ENCODE data around the gene TTC31. TPM values are rescaled to one million over a fixed set of nuclear protein-coding genes. Genes with fewer than 3 reads are reported as not detected.

The TTC31 gene
- total RNA-seq, 1 donor from 2014 or later: 26.1 TPM

DNA sequence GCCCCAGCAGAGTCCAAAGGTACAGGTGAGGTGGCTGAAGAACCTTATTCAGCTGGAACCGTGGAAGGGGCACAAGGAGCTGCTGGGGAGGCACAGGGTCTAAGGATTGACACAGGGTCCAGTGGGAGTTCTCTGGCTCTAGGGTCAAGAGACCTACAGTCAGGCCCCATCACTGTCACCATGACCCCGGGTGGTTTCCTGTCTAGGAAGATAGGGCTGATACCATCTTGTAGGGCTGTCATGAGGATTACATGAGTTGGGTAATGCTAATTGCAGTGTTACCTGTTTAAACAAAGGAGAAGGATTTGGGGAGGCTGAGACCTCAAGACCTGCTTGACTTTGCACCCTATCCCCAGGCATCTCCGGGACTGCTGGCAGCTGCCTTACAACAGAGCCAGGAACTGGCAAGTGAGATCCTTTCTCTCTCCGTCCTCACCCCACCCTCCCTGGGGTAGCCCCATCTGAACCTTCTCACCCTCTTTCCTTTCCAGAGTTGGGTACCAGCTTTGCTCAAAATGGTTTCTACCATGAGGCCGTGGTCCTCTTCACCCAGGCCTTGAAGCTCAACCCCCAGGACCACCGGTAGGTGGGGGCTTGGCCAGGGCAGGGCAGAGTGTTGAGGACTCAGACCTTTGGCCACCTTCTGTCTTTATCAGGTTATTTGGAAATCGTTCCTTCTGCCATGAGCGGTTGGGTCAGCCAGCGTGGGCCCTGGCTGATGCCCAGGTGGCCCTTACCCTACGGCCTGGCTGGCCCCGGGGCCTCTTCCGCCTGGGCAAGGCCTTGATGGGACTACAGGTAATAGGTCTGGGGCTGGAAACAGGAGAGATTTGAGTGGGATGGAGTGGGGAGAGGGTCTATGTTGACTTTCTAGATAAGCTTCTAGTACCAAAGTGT, 9.0 kb downstream of the TTC31 start:
- Mint-ChIP-seq H3K9me3 (no peaks in the 10 kb centered on the region), H3K27me3 (ENCODE audit: low read depth) (peaks cover 11% of the 10 kb centered on the region), H3K36me3 (peaks cover 27% of the 10 kb centered on the region), H3K4me3 (no peak overlapping the region), H3K4me1 (no peaks in the 10 kb centered on the region), H3K27ac (no peak overlapping the region)
- TF ChIP-seq CTCF (IDR thresholded peaks at IDR 0.05; ENCODE audit: unreplicated experiment): no peak
- no peak for DNase-seq (ENCODE audit: low spot score in 2 of 2, unreplicated experiment in 2 of 2)

GRCh38 chr2:74493546-74493945, 10.7 kb downstream of the TTC31 start:
- Mint-ChIP-seq H3K27me3 (ENCODE audit: low read depth) (peaks cover 27% of the 10 kb centered on the region), H3K4me3 (no peak overlapping the region), H3K36me3 (peaks cover 27% of the 10 kb centered on the region), H3K4me1 (peaks cover 10% of the 10 kb centered on the region), H3K9me3 (no peaks in the 10 kb centered on the region), H3K27ac (no peak overlapping the region)
- TF ChIP-seq CTCF (IDR thresholded peaks at IDR 0.05; ENCODE audit: unreplicated experiment): no peak
- DNase-seq (ENCODE audit: low spot score in 2 of 2, unreplicated experiment in 2 of 2): no peak

DNA sequence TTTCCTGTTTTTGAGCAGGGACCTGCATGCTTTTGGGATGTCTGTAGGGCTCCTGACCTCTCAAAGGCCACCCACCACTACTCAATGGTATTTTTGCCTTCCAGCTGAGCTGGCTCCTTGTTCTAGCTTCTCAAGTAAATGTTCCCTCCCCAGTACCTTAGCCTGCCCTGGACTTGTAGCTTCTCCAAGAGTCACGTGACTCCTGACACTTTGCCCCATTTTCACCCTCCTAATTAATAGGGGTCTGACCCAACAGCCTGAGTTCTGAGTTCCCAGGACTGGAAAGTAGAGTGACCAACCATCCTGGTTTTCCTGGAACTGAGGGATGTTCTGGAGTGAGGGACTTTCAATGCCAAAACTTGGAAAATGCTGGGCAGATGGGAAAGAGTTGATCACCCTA, 12.6 kb downstream of the TTC31 start:
- H3K27ac Mint-ChIP-seq: no peak overlapping the region
- peaks cover 21% of the 10 kb centered on the region for H3K4me1 Mint-ChIP-seq
- no peaks in the 10 kb centered on the region for H3K9me3 Mint-ChIP-seq
- no peak overlapping the region for H3K4me3 Mint-ChIP-seq
- no peak for TF ChIP-seq CTCF (IDR thresholded peaks at IDR 0.05; ENCODE audit: unreplicated experiment)
- H3K27me3 Mint-ChIP-seq (ENCODE audit: low read depth): peaks cover 45% of the 10 kb centered on the region
- H3K36me3 Mint-ChIP-seq: peaks cover 21% of the 10 kb centered on the region
- no peak for DNase-seq (ENCODE audit: low spot score in 2 of 2, unreplicated experiment in 2 of 2)

DNA sequence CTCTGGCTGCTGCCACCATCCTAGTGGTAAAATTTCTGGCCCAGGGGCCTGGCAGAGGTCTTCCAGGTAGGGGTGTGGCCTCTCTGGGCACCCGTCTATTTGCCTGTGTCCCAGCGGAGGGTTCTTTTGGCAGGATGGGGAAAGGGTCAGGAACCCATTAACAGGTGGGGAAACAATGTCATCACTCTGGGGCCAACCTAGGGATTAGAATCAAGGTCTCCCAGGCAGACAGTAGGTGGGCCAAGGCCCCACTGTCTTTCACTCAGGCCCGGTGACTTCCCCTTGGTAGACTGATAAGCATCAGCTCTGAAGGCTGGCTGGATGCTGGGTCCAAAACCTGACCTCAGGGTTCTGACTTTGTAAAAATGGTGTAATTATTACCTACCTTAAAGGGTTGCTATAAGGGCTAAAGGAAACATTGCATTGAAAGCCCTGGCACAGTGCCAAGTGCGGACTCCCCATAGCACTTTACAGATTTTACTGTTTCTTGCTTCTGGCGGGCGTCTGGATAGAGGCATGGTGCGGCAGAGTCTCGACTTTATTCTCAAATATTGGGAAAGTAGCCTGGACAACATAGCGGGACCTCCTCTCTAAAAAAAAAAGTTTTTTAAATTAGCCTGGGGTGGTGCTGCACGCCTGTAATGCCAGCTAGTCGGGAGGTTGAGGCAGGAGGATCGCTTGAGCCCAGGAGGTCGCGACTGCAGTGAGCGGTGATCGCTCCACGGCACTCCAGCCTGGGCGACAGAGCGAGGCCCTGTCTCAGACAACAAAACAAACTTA, 14.3 kb downstream of the TTC31 start:
- Mint-ChIP-seq H3K27me3 (ENCODE audit: low read depth) (peaks cover 63% of the 10 kb centered on the region), H3K4me3 (peak overlapping the region; percentile 75)

More for the DNA sequence above, 14.3 kb downstream of the TTC31 start:
- no peak for DNase-seq (ENCODE audit: low spot score in 2 of 2, unreplicated experiment in 2 of 2)
- Mint-ChIP-seq H3K9me3 (no peaks in the 10 kb centered on the region), H3K4me1 (peaks cover 29% of the 10 kb centered on the region), H3K36me3 (peaks cover 12% of the 10 kb centered on the region), H3K27ac (no peak overlapping the region)
- no peak for TF ChIP-seq CTCF (IDR thresholded peaks at IDR 0.05; ENCODE audit: unreplicated experiment)
